Panc1 (cell line): ENCODE measurements around the gene INMT.

ENCODE experiments used
- CTCF ChIP-seq: fragments of 450-650 bp; IDR thresholded peaks from 2 replicates; pipeline ENCODE4 v1.5.1; 2017; ENCODE audit warnings: mild to moderate bottlenecking
- POLR2AphosphoS5 ChIP-seq: IDR thresholded peaks from 2 replicates; pipeline ENCODE4 v1.6.1; 2012; ENCODE audit warnings: mild to moderate bottlenecking, low read depth, low read length, moderate library complexity
- REST ChIP-seq, 2 experiments: IDR thresholded peaks; 2 replicates each; pipeline ENCODE4 v1.6.1; 2011 to 2012; ENCODE audit warnings: low read depth in 2 of 2, control low read depth in 1 of 2, low read length in 1 of 2, mild to moderate bottlenecking in 1 of 2, moderate library complexity in 1 of 2; ENCODE audit not compliant: insufficient read depth in 1 of 2
- SIN3A ChIP-seq: IDR thresholded peaks from 2 replicates; pipeline ENCODE4 v1.6.1; 2012; ENCODE audit warnings: low read depth, mild to moderate bottlenecking, low read length, moderate library complexity, borderline replicate concordance; ENCODE audit not compliant: insufficient read depth
- TCF7L2 ChIP-seq: IDR thresholded peaks from 2 replicates; pipeline ENCODE4 v1.6.1; 2011; ENCODE audit warnings: mild to moderate bottlenecking, low read depth, low read length, inconsistent platforms

DNA sequence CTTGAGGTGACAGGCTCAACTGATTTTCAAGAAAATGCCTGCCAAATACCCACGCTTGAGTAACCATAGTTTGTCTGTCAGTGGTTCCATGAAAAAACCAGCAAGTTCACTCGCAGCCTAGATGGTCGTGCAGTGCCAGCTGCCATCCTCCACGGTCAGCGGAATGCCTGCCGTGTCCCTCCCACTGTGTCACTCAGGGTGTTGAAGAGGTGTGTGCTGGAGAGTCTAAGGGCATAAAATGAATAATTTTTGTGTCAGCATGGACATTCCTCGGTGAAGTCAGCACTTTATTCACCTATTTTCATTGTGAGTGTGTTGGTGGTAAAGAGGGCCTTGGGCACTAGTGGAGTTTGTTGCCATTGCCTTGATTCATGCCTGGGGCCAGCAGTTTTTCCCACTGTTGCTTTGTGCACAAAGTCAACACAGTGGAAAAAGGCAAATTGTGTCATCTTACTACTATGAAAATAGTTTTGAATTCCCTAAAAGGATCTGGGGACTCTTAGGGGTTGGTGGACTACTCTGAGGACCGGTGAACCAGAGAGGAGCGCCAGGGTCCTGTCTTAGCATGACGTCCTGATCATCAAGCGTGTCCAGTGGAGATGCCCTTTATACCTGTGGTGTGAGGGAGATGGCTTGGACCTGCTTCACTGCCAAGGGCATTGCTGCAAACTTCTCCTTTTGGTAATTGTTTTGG lies 36.9 kb downstream of the INMT start:
- no peak for TF ChIP-seq CTCF
- TF ChIP-seq SIN3A, result no peak
- no peak for TF ChIP-seq POLR2AphosphoS5
- TF ChIP-seq REST (IDR thresholded peaks at IDR 0.05; ENCODE audit: insufficient read depth in 1 of 2, low read depth in 2 of 2, low read length in 1 of 2), result no peak
- no peak for TF ChIP-seq TCF7L2
